ENCODE results near the gene ITK.

The ITK gene

GRCh38 chr5:157180374-157181264 is at the start of gene ITK:
Gene ITK (plus strand): TSS chr5:157180840. CDS start chr5:157180978, 138 bp downstream.
- no peak for DNase-seq

- no peak for DNase-seq
These were observed 49.7 kb upstream of the ITK start for GRCh38 chr5:157130925-157131324.

- no peak for DNase-seq
These were observed 48.4 kb upstream of the ITK start for GRCh38 chr5:157132281-157132612.

DNA sequence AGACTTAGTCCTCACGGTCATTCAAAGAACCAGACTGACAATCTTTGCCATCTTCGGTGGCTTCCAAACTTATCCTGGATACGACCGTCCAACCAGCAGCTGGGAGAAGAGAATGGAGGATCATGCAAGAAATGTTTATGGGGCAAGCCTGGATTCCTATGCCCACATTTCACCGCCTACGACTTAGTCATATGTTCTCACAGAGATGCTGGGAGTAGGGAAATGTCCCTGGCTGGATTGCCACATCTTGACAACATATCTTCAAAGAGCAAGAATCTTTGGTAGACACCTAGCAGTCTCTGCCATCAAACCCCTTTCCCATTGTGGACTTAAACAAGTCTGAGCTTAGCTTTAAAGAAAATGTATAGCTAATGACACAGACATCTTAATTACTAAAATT is 42.9 kb upstream of the ITK start:
- no peak for DNase-seq

DNA sequence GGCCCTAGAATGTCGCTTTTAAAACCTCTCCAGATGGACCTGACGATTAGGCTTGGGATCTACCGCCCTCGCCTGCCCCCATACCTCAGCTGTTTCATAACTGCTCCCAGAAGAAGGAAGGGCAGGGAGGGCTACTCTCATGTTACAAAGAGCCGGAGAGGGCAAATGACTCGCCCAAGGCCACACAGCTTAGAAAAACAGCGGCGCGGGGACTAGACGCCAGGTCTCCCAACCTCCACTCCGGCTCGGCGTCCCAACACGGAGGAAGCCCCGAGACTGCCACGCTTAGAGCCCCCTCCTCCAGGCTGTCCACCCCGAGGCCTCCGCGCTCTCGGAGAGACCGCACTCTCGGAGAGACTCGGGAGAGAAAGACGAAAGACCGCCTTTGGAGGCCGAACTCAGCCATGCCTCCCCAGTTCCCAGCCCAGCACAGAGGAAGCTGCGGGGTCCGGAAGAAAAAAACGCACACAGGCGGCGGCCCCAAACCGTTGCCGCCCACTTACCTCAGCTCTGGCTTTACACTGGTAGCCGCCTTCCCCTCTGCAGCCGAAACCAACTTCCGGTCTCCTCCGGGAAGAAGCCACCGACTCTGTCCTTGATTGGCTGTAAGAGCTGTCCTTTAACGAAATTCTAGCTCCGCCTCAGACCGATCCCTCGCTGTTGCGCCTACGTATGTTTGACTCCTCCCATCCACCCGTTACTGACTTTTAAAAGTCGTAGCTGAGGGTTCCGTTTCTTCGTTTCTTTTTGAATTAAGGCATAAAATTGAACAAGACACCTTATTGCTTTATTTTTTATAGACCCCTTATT is 38.1 kb upstream of the ITK start, which contains the start of gene MED7:
MED7 (minus strand) TSS at position 549 of the 810 bp plus-strand sequence. CDS start 3,434 bp downstream, outside the sequence.
- peak; percentile 100 for DNase-seq

DNA sequence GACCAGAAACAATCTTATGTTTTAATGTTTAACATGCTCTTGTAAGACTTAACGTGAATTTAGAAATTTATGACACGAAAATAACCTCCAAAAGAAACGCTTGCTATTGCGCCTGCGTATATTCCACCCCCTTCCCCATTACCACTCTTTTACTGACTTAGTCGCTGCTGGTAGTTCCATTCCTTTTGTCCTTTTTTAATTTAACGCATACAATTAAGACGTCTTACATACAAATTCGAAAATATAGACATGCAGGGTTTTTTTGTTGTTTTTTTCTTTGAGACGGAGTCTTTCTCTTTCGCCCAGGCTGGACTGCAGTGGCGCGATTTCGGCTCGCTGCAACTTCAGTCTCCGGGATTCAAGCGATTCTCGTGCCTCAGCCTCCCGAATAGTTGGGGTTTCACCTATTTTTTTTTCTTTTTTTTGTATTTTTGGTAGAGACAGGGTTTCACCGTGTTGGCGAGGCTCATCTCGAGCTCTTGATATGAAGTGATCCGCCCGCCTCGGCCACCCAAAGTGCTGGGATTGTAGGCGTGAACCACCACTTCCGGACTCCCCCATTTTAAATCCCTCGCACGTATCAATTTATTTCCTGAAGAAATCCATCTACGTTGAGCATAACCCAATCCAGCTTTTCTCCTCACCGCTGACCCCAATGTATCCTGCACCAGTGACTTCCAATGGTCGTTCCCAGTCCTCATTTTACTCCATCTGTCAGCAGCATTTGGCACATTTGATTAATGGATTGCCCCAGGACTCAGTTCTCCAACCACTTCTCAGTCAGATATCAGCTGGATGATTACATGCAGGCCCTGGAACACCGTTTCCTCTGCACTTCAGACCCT is 37.3 kb upstream of the ITK start:
- peak; percentile 86 for DNase-seq

- DNase-seq, result peak; percentile 91
These were observed 31.7 kb upstream of the ITK start for GRCh38 chr5:157148734-157149615.

DNA sequence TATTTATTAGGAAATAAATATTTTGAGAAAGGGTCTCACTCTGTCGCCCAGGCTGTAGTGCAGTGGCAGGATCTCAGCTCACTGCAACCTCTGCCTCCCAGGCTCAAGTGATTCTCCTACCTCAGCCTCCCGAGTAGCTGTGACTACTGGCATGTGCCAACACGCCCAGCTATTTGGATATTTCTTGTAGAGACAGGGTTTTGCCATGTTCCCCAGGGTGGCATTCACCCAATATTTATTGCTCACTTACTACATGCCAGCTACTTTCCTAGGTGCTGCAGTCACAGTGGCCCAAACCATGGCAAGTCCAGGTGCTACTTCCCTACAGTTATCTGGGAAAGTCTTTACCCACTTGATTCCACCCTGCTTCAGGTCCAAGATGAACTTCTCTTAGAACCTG is 29.6 kb upstream of the ITK start:
- DNase-seq, result no peak

GRCh38 chr5:157155297-157155696 is 25.3 kb upstream of the ITK start:
- no peak for DNase-seq

DNA sequence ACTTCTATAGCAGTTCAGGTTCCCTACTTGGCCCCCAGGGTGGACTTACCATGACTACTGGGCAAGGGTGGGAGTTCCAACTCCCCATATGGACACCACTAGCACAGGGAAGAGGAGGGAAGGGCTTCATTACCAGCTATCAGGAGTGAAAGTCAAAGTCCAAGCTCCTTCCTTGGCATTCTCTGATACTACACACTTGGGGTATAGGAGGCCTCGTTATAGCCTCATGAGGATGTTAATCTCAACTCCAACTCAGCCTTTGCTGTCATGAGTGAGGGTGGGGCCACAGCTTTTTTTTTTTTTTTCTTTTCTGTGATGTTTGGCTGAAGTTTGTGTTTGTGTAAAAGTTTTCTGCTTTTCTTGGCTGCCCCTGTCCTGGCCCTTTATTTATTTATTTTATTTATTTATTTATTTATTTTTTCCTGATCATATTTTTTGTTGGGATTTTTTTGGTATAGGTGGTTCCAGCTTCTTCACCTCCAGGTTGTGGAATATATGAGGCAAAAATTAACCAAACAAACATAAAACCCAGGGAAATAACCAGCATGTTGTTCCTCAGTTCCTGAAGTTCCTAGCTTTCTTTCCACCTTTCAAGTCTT is 23.2 kb upstream of the ITK start:
- DNase-seq, result no peak

GRCh38 chr5:157159209-157159751 is 21.4 kb upstream of the ITK start:
- DNase-seq, result no peak

DNA sequence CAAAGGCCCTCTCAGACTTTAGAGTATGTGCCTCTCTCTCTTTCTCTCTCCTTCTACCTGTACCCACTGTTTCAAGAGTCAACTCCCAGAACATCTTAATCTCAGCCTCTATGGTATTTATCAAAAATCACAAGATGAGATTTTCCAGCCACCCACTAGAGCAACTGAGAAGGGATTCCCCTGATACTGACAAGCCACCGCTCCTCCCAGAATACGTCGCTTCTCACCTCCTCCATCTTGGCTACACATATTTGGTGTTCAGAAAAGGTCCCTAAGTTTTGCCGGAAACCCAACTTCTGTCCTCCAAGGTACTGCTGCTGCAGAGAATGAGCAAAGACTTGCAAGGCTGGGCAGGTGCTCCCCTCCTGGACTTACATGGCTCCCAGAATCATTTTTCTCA is 20.6 kb upstream of the ITK start:
- no peak for DNase-seq

GRCh38 chr5:157161996-157162395 is 18.6 kb upstream of the ITK start:
- no peak for DNase-seq

DNA sequence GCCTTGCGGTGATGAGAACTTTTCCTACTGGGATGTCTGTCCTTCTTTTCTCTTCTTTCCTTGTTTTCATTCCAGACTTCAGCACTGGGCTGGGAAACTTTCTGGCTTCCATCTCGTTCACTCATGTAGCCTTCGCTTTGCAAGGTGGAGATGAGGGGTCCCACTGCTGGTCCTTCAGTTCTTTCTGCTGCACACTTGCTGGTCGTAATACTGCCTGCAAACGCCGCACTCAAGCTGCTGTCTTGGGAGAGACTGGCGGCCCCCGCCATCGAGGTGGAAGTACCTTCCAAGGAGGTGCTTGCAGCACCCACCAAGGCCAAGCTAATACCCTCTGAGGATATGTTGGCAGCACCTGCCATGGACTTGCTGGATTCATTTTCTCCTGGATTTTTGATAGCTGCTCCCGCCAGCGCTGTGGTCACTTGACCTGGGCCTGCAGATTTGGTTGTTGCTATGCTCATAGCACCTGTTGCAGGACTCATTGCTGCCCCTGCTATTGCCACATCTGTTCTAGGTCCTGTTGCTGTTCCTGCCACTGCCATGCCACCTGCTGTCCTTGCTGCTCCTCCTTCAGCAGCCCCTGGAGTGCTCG is 17.6 kb upstream of the ITK start:
- DNase-seq, result no peak

- no peak for DNase-seq
These were observed 16.1 kb upstream of the ITK start for GRCh38 chr5:157164521-157164920.

DNA sequence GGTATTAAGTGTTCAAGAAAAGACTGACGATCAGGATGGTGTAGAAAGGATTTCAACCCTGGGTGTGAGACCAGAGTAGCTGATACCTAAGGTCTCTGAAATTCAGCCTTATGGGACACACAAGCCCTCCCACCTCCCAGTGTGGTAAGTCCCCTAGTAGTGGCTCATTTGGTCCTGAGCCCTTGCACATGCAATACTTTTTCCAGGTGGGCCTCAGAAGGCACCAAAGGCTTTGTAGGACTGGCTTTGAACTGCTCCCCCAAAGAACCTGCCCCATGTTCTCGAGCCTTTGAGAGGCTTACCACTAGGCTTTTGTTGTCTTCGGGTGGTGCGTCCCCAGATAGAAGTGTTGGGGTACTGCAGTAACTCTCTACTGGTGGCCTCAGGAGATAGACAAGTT is 15.4 kb upstream of the ITK start:
- DNase-seq, result no peak

DNA sequence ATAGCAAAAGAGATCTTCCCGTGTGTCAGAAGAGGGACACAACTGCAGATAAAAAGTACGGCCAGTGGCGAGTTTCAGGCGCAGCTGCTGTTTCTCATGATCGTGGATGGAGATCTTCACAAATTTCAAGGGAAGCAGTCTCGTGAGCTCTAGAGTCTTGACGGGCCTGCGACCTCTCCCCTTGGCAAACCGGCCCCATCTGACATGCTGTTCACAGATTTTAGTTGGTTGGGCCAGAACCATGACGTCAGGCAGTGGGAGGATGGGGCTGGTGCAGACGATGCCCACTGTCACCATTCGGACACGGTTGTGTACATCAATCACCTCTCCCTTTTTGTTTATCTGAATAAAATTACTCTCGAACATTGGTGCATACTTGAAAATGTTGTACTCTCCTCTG is 15.0 kb upstream of the ITK start:
- DNase-seq, result no peak

DNA sequence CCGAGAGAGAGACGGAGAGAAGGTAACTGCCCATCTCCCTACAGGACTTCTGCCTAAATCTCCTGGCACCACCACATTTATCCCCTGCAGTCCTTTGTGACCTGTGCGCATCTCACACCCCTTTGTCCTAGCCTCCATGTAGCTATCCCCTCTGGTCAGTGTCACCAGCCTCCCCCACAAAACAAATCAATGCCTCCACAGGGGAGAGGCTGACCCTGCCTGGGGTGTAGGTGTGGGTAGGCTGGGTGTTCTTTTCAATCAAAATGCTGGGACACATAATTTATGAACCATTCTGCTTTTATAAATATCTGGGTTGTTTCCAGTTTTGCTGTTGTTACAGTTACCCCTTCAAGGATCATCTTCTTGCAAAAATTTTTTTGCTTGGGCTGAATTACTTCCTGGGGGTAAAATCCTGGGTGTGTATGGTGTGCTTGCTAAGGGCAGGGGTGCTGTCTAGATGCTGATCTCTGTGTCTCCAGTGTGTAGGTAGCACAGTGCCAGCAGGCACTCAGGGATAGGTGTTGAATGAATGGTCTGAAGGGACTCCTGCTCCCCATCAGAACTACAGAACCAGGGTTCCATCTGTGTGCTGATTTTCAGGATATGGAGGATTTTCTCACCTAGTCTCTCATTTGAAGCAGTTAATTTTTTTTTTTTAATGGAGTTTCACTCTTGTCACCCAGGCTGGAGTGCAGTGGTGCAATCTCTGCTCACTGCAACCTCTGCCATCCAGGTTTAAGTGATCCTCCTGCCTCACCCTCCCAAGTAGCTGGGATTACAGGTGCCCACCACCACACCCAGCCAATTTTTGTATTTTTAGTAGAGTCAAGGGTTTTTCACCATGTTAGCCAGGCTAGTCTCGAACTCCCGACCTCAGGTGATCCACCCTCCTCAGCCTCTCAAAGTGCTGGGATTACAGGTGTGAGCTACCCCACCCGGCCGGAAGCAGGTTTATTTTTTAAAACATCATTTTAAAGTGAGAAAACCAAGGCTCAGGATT is 14.1 kb upstream of the ITK start, which contains the start of gene GARIN3:
GARIN3 (minus strand) TSS at position 51 of the 1,000 bp plus-strand sequence. CDS start 96 bp downstream, outside the sequence.
- DNase-seq, result no peak

- peak; percentile 39 for DNase-seq
These were observed 13.4 kb upstream of the ITK start for GRCh38 chr5:157167214-157167621.
